Neuron (in vitro differentiated cells): ENCODE results near the gene TRMT1.

Experiments
- H2AFZ ChIP-seq: one replicate; pipeline ENCODE4 v1.6.1; 2013; ENCODE audit warnings: low read depth, mild to moderate bottlenecking, inconsistent platforms, low read length, moderate library complexity
- H3K27me3 ChIP-seq: one replicate; pipeline ENCODE4 v1.6.1; 2013; ENCODE audit warnings: low read length; ENCODE audit not compliant: insufficient read depth
- H3K36me3 ChIP-seq: one replicate; pipeline ENCODE4 v1.6.1; 2013; ENCODE audit warnings: low read length; ENCODE audit not compliant: insufficient read depth
- H3K4me1 ChIP-seq: one replicate; pipeline ENCODE4 v1.6.1; 2013; ENCODE audit warnings: low read length; ENCODE audit not compliant: insufficient read depth
- H3K4me3 ChIP-seq: 2 replicates; pipeline ENCODE4 v1.5.1; 2013; ENCODE audit warnings: mild to moderate bottlenecking, low read length, moderate library complexity
- H3K9me3 ChIP-seq: one replicate; pipeline ENCODE4 v1.6.1; 2013; ENCODE audit warnings: low read length

The TRMT1 gene

GRCh38 chr19:13057147-13057572, 59.4 kb downstream of the TRMT1 start:
- Histone ChIP-seq H3K27me3 (peaks cover 93% of the 10 kb centered on the region), H3K4me1 (peaks cover 45% of the 10 kb centered on the region), H3K4me3 (no peak overlapping the region), H3K9me3 (no peaks in the 10 kb centered on the region), H2AFZ (no peak overlapping the region), H3K36me3 (no peaks in the 10 kb centered on the region)

- Histone ChIP-seq H3K9me3 (no peaks in the 10 kb centered on the region), H3K27me3 (peaks cover 90% of the 10 kb centered on the region), H3K36me3 (no peaks in the 10 kb centered on the region), H2AFZ (no peak overlapping the region), H3K4me3 (no peak overlapping the region), H3K4me1 (peaks cover 47% of the 10 kb centered on the region)
Observed at GRCh38 chr19:13056052-13056660, 60.4 kb downstream of the TRMT1 start.

GRCh38 chr19:13055213-13056051, 61.1 kb downstream of the TRMT1 start:
- Histone ChIP-seq H2AFZ (no peak overlapping the region), H3K27me3 (peaks cover 92% of the 10 kb centered on the region), H3K4me1 (peaks cover 46% of the 10 kb centered on the region), H3K4me3 (no peak overlapping the region), H3K36me3 (no peaks in the 10 kb centered on the region), H3K9me3 (no peaks in the 10 kb centered on the region)
